ENCODE data around the gene F12. TPM values are rescaled to one million over a fixed set of nuclear protein-coding genes. Genes with fewer than 3 reads are reported as not detected.

Gene F12
- total RNA-seq, 4 donors from 2014 or later: 0.51 to 2.0 (median 0.98) TPM; not detected in 1

- no peak for TF ChIP-seq CTCF (IDR thresholded peaks at IDR 0.05; ENCODE audit: low read depth)
These were observed 19.3 kb upstream of the F12 start for GRCh38 chr5:177428574-177429217.

- no peak for TF ChIP-seq CTCF (IDR thresholded peaks at IDR 0.05; ENCODE audit: low read depth)
These were observed 18.7 kb upstream of the F12 start for GRCh38 chr5:177427919-177428573.

- no peak for TF ChIP-seq CTCF (IDR thresholded peaks at IDR 0.05; ENCODE audit: low read depth)
These were observed 18.0 kb upstream of the F12 start for GRCh38 chr5:177427211-177427822.

GRCh38 chr5:177426566-177427210, 17.3 kb upstream of the F12 start, which contains the start of gene GRK6:
TSS of gene GRK6 (plus strand) at chr5:177426676. CDS start at chr5:177426846, 170 bp downstream.
- no peak for TF ChIP-seq CTCF (IDR thresholded peaks at IDR 0.05; ENCODE audit: low read depth)

GRCh38 chr5:177425801-177426565, 16.6 kb upstream of the F12 start:
- no peak for TF ChIP-seq CTCF (IDR thresholded peaks at IDR 0.05; ENCODE audit: low read depth)

- no peak for TF ChIP-seq CTCF (IDR thresholded peaks at IDR 0.05; ENCODE audit: low read depth)
These were observed 15.9 kb upstream of the F12 start for GRCh38 chr5:177425196-177425800.

Data from subcutaneous adipose tissue (tissue), 4 donors.